GM18498 (cell line): ENCODE results near the gene BAIAP2.

Experiments
- ATAC-seq: cut with Tn5 transposase; IDR thresholded peaks from one replicate; pipeline ENCODE4 v1.9.1; 2021; ENCODE audit warnings: mild to moderate bottlenecking, moderate library complexity; ENCODE audit not compliant: unreplicated experiment

The BAIAP2 gene

DNA sequence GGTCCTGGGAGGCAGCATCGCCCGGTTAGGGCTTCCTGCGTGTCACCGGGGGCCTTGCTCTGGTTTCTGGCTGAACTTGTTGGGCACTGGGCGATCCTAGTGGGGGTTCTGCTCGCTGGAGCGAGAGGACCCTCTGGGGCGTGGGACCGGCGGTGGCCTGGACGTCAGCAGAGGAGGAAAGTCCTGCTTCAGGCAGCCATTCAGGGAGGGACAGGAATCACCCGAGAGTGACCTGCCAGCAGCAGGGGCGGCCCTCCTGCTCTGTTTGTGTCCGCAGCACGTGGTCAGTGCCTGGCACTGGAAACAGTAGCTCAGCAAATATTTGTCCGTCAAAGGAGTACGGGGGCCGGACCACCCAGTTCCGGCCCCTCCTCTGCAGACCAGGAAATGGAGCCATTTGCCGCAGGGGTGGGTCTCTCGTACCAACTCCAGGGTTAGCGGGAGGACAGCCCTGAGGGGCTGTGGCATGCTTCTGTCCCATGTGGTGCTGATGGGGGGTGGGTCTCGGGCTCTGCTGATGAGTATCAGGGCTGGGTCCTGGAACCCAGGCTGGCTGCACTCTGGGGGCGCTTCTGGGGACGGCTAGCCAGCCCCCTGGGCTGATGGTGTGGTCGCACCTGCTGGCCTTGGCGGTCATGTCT, 48.3 kb downstream of the BAIAP2 start:
- ATAC-seq: no peak

DNA sequence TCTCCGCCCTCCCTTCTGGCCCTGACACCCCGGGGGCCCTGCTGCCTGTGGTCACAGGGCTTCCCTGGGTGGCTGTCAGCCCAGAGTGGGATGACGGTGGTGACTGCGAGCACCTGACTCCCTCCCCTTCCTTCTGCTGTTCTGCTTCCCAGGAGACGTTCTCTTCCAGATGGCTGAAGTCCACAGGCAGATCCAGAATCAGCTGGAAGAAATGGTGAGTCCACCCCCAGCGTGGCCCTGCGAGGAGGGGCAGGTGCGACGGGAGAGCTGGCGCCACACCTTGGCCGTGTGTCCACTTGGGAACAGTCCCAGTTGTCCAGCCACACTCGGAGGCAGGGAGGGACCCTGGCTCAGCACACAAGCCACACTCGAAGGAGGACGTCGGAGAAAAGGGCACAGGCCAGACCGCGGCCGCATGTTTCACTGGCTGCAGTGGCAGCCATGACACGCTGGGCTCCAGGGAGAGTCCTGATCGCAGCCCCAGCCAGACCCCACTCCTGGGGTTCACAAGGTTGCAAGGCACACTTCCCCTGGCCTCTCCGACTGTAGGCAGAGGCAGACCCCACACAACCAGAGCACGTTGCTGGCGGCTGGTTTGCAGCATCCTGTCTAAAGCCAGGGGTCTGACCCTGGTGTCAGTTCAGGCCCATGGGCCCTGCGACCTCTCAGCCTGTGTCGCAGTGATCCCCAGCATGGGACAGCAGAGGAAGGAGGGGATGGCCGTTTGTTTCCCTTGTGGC, 49.9 kb downstream of the BAIAP2 start:
- ATAC-seq: no peak

DNA sequence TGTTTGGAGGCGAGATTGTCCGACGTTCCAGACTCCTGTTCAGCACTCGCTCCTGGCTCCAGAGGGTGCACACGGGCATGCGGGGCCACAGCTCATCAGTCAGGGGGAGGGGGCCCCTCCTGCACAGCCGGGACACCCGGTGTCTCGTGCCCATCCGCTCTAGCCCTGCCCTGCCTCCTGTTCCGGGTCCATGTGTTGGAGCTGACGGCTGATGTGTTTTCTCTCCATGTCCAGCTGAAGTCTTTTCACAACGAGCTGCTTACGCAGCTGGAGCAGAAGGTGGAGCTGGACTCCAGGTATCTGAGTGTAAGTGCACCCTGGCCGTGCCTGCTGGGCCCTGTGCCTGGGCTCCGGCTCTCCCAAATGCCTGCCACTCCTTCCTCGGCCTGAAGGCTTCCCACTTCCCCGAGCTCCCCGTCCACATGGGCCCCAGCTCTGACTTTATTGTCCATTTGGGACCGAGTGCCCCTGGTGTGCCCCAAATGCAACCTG, 50.5 kb downstream of the BAIAP2 start:
- ATAC-seq: no peak

DNA sequence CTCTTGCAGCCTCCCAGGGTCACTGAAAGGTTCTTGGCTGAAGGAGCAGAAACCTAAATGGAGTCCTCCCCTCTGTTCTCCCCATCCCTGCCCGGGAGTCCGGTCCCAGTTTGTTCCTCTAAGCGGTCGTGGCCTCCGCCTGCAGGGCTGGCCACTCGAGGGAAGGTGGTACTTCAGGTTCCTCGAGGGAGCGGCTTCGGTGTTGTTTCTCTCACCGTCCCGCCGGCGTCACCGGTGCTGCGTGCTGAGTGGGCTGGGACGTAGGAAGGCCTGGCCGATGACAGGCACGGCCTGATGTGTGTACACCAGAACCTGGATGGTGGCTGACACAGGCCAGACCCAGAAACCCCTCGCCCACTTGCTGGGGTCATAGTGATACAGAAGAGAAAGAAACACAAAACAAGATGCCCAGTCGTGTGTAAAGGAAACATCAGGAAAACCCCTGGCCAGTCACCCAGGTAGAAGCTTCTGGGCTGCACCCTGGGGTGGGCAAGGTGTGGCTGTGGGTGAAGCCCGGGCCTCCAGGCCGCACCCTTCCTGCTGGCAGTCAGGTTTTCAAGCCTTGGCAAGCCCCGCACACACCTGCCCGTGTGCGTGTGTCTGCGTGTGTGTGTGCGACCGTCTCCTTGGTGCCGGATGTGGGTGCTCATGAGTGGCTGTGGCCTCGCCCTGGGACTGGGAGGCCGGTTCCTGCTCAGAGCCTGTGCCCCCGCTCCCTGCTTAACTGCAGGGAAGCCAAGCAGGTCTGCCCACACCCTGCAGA, 52.0 kb downstream of the BAIAP2 start:
- no peak for ATAC-seq

DNA sequence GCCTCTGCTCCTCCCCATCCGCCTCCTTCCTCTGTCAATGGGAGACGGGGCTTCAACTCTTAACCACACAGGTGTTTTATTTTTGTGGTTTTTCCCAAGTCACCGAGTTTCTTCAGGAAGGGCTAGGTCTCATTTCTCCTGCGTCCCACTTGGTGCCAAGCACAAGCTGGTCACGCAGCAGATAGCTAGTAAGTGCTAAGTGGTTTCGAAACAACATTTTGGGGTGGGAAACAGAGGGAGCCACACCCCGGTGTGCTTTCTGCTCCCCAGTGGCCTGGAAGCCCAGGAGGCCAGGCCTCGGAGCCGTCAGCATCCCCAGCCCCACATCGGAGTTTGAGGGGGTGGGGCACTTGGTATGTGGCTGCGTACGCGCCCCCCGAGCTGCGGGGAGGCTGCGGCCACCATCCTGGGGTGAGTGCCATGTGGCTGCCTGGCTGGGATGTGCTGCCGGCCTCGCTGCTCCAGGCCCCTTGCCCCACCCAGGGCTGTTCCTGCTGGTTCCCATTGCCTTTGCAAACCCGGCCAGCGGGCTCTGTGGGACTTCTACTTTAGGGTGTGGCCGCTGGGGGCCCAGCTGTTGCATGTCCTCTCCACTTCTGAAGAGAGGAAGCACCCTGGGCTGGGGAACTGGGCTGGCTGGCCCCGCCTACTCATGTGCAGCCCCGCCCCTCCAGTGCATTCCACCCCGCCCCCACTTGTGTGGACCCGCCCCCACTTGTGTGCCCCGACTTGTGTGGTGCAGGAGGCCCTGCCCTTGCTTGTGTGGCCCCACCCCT, 55.6 kb downstream of the BAIAP2 start:
- ATAC-seq: no peak

DNA sequence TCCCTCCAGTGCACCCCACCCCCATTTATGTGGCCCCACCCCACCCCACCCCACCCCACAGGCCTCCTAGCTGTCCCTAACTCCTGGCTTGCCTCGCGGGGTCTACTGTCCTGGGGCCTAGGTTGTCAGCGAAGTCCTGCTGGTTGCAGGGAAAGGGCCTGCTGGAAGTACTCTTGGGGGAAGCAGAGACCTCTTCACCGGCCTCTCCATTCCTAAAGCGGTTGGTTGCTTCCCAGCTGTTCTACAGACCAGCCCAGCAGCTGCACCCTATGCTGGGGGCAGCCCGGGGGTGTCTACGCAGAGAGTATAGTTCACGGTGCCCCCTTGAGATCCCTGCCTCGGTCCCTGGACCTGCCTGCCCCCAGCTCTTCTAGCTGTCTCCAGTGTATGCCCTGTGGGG, 56.2 kb downstream of the BAIAP2 start:
- ATAC-seq: no peak

DNA sequence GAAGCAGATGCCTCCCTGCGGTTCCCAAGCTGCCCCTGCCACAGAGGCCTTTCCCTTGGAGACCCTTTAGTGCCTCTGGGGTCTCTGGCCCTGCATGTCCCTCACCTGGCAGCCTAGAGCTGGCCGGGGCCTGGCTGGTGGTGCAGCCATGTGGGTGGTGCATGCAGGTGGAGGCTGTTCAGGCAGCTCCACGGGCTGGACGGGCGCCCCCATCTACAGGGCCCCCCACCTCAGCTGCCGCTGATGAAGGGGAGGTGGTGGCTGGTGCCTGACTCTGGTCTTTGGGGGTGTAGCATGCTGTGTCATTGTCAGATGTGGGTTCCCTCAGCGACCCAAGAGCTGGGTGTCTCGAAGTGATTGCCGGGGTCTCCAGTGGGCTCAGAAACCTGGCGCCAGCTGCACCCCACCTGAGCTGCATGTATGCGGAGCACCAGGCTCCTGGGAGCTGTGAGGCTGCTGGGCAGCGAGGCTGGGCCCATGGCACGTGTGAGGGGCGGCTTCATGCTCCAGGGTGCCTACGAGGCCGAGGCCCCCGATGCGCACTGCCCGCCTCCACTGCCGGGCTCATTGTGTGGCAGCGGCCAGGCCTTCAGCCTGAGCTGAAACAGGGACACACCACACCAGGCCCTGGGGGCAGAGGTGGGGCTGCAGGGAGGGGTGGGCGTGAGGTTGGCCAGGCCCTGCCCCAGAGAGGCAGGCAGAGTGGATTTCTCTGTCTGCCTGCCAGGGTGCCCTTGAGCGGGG, 57.0 kb downstream of the BAIAP2 start:
- no peak for ATAC-seq

DNA sequence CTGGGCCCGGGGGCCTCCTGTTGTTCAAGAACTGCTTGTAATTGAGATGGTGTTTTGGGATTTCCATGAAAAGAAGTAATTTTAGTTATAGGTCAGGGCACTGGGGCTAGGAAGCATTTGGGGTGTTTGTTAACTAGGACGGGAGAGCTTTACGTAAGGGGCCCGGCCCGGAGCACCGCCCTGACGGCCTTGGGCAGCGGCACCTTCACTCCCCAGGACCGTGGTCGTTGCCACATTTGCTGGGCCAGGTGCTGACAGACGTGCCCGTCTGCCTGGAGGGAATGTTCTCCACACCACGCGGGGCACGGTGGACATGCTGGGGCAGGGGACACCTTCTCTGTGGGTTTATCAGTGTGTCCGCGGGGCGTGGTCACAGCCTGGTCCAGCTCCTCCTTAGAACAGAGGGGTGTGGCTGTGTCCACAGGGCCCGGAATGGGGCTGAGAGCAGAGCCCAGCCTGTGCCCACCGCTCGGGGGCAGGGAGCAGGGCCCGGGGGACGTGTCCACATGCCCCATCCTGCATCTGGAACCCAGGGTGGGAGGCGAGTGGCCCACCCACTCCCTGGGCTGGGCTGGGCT, 57.7 kb downstream of the BAIAP2 start:
- ATAC-seq: no peak

DNA sequence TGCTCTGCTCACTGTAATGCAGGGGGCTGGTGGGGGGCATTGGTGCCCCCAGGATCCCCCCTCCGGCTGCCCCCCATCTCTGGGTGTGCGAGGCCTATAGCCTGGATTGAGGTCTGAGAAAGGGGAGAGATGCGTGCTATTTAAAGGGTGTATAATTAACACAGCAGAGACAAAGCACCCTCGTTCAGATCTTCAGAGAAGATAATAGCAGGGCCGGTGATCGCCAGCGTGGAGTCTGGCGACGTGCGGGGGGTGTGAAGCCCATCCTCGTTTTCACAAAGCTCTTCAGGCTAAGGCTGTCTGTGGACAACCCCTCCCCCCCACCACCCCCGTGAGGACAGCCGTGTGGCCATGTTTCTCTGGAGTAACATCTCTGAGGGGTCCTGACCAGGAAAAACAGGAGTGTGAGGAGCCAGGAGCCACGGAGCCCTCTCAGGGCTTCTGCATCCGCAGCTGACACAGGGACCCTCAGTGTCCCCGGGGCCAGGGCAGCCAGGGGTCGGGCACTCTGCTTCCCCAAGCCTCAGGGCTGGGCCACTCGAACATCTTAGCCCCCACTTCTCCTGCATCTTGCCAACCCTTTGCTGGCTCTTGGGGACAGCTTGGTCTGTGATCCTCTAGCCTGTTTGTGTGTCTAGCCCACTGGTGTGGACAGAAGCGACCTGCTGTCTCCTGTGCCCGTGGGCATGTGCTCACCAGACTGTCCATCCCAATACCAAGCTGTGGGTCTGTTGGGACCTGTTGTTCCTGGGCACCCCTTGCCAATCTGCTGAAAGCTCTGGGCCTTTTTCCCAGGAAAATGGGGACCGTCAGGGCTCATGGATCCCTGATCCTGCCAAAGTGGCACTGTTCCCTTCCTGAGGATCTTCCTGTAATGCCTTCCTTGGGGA, 58.9 kb downstream of the BAIAP2 start:
- no peak for ATAC-seq

DNA sequence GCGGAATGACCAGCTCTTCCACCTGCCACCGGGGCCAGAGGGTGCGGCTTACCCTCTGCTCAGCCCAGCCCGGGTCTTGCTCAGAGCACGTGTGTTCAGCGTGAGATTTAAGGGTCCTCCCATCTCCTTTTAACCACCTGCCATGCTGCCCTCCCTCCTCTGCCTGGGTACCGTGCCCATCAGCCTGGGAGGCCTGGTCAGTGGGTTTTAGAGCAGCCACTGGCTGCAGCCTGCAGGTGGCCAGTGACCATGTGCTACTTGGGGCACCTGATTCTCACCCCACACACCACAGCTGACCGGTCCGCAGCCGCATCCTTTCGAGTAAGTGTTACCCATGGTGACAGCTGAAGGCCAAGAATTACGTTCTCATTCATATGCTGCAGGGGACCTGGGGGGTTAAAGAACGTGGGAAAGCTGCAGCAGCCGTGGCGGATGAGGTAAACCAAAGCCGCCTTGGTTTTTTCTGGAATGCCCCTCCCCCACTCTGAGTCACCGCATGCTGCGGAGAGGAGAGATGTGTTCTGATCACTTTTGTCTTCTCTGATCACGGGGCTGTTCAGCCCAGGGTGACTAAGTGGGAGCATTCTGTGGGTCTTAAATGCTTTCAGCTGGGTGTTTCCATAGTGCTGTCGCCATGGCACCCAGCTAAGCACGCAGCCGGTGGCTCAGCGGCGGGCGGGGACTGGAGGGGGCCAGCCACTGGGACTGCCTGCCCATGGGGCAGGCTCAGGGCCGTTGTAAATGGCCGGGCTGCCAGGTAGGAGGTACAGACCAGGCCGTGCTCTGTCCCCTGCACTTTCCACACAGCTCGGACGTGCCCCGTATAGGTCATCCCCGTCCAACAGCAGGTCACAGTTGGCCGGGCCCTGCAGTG, 59.8 kb downstream of the BAIAP2 start:
- no peak for ATAC-seq

DNA sequence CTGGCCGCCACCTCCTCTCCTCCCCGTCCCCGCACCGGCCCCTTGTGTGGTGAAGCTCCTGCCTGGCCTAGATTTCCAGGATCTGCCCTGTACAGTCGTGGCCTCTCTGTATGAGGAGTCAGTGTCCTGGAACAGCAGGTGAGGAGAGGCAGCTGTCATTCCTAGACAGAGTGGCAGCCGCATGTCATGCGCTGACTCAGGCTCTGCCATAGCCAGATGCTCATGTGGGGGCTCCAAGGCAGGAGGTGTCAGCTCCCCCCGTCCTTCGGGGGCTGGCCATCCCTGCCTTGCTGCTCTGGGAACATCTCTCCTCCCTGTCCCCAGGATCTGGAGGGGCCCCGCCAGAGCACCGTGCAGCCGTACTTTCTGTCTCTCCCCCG, 60.4 kb downstream of the BAIAP2 start:
- ATAC-seq: no peak

DNA sequence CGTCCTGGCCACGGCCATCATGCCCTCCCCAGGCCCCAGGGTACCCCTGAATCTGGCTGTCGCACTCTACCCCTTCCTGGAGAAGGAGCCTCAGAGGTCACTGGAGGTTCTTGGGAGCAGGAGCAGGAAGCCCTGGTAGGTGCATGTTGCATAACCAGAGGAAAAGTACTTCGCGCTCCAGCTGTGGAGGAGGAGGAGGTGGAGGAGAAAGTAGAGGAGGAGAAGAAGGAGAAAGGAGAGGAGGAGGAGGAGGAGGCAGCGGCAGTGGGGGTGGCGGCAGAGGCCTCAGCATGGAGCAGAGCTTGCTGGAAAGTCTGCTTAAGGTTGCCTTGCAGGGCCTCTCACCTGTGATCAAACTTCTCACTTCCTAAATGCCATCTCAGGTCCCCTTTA, 61.8 kb downstream of the BAIAP2 start:
- no peak for ATAC-seq

DNA sequence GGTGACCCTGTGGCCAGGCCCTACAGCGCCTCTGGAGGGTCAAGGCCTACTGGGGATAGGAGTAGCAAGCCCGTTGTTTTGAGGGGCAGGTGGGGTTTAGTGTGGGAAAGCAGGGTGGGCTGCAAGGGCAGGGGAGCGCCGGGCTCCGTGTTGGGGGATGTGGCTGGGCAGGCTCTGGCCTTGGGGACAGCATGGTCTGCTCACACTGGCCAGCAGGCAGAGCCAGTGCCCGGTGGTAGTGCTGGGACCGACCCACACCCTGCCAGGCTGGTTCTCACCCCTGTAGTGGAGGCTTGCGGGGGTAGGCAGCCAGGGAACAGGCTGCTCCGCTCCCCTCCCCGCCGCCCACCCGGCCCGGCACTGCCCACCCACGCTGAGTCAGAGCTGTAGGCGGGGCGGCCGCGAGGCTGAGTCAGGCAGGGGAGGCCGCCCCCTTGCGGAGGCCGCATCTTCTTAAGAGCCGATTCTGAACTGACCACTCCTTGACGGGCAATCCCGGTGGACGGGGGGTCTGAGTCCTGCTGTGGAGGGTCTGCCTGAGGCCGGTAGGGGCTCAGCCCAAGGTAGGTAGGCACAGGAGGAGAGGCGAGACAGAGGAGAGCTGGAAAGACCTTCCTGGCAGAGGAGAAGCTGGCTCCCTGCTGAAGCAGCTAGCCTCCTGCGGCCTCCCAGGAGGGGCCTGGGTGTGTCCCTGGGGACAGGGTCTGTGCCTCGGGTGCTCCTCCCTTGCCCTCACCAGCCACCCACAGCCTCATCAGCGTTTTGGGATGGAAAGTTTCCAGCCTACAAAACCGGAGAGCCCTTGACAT, 62.4 kb downstream of the BAIAP2 start:
- ATAC-seq: no peak

DNA sequence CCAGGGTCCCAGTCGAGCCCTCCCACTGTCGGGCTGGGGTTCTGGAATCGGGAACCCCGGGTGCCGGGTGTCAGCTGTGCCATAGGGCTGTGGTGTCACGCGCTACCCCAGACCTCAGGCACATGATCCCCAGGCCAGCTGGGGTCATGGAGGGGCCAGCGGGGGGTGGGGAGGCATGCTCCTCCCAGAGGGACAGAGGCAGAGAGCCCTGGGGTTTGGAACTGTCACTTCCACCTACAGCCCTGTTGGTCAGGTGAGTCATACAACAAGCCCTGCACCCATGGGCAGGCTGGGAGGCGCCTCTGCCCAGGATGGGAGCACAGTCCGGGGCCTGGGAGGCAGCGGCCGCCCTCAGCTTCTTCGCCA, 63.0 kb downstream of the BAIAP2 start:
- no peak for ATAC-seq

DNA sequence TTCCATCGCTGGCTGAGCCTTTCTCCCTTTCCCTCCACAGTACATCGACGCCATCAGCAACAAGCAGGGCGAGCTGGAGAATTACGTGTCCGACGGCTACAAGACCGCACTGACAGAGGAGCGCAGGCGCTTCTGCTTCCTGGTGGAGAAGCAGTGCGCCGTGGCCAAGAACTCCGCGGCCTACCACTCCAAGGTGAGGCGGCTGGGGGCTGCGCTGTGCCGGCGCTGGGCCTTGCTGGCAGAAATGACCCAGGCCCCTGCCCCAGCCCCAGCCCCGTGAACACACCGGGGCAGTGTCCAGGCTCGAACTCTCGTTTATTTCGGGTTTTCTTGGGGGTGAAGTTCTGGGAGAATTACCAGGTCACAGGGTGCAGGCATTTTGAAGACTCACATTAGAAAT, 64.9 kb downstream of the BAIAP2 start:
- ATAC-seq: no peak

DNA sequence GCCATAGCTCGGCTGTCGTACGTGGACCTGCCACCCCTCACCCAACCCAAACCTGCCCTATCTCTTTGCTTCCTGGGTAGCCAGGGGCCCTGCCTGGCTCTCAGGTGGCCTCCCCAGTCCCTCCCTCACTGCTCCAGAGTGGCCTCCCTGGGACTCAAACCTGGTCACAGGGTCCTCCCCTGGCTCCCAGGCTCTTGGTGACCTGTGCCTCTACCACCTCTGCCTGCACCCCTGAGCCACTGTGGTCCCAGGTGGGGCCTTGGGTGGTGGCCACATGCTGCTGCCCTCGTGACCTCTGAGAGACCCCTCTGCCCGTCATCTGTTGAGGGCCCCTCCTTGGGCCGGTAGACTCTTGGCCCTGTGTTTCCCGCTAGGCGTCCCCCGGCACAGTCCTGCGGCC, 65.7 kb downstream of the BAIAP2 start:
- ATAC-seq: no peak

DNA sequence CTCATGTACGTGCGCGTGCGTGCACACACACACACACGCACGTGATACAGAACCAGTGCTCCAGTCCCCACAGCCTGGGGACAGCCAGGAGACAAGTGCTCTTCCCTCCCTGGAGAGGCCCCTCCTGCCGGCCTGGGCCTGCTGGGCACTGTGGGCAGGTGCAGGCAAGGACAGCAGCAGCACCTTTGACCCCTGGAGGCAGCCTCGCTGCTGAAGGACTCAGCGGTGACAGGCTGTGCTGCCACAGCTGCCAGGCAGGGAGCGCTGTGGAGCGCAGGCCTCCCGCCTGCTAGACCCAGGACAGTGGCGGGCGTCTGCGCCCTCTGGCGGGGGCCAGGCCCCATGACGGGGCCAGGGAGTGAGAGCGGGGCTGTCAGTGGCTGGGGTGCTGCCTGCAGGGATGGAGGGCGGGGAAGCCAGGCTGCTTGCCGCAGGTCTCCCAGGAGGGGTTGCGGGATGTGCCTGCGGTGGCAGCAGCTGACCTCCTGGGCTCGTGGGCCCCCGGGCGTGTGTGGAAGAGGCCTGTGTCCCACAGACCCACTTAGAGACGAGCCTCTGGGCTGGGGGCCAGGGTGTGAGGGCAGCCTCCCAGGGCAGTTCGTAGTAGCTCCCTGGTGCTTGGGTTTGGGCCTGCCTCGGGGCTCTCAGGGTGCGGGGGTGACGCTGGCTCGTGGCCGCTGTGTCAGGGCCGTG, 66.8 kb downstream of the BAIAP2 start:
- peak; percentile 87 for ATAC-seq
